HG02884 (cell line): Measurements from ENCODE around the gene HS6ST3.

Source experiments
- ATAC-seq: cut with Tn5 transposase; IDR thresholded peaks from one replicate; pipeline ENCODE4 v1.9.1; 2021; ENCODE audit warnings: mild to moderate bottlenecking, moderate library complexity; ENCODE audit not compliant: unreplicated experiment

Gene HS6ST3

DNA sequence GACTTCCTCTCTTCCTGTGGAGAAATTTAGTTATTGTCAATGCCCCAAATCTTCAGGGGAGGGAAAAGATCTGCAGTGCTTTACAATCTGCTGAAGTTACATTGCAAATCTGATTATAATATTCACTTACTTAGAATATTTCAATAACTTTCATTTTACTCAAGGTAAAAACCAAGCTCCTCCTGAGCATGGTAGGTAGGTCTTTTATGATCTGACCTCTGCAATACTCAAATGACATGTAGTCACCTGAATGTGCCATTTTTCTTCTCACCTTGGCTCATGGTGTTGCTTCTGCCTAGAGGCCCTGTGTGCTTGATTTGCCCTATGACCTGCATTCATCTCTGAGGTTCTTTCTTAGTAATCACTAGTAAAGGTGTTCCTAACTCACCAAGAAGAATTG is 331.4 kb downstream of the HS6ST3 start:
- ATAC-seq: no peak

- ATAC-seq: no peak
Observed at GRCh38 chr13:96422002-96422401, 332.1 kb downstream of the HS6ST3 start.

- no peak for ATAC-seq
Observed at GRCh38 chr13:96426167-96426566, 336.3 kb downstream of the HS6ST3 start.

DNA sequence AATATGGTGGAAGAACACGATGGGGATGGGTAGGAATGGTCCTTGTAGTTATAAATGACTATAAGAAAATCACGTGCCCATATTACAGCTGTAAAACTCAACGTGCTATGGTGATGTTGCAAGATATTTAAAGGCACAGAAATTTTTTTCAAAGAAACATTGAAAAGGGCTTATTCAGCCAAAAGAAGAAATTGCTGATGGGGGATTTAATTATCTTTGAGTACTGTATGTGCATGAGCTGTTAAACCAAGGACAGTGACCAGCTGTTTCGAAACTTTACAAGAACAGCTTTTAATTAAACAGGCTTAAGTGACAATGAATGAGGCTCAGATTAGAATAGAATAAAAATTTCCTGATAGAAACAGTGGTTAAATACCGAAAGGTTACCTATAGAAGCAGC is 339.0 kb downstream of the HS6ST3 start:
- ATAC-seq: no peak

DNA sequence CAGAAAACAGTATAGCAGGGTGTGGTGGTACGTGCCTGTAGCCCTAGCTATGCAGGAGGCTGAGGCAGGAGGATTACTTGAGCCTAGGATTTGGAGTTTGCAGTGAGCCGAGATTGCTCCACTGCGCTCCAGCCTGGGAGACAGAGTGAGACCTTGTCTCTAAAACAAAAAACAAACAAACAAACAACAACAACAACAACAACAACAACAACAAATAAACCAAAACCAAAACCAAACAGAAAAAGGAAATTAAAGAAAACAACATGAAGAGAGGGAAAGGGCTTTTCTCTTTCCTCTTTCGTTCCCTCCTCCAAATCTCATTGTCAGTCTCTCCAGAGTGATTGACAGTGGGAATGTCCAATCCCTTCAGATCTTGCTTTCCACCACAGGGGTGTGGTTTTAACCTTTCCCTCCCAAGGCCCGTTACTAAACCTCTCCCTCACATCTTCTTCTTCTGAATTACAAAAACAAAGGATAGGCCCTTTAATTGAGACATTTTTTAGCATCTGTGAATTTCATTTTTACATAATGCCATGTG is 341.2 kb downstream of the HS6ST3 start:
- ATAC-seq: no peak

GRCh38 chr13:96444676-96445075 is 354.8 kb downstream of the HS6ST3 start:
- ATAC-seq: no peak

- ATAC-seq: no peak
Observed at GRCh38 chr13:96449920-96450319, 360.0 kb downstream of the HS6ST3 start.

GRCh38 chr13:96450326-96451020 is 360.6 kb downstream of the HS6ST3 start:
- ATAC-seq: no peak

DNA sequence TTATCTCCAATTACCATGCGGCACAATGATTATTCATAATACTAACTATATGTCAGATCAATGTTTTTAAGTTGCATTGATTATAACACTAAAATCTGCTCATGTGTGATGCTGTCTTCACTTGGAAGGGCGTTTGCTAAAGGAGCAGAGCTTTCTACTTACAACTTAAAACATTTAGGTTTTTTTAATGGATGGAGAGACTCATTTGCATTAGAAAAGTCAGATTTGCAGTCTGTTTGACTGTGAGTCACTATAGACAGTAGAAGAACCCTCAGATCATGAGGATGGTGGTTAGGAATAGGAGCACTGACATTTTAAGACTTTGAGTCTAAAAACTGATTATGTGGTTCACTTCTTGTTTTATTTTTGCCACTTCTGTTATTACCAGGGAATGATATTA is 364.6 kb downstream of the HS6ST3 start:
- no peak for ATAC-seq

DNA sequence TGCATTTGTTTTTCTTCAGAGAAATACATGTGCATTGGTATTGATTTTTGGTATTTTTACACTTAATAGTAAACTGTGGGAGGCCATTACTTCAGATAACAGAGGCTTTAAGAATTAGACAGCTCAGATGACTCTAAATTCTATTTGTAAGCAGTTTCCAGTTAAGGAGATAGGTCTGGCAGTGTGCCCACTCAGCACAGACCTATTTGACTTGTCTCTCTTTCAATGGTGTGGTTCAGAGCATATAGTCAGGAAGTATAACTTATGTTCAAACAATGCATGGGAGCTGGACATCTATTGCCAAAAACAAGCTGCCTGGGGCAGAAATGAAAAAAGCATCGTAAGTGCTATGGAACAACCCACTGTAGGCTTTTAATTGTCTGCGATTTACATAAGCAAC is 370.7 kb downstream of the HS6ST3 start:
- no peak for ATAC-seq

DNA sequence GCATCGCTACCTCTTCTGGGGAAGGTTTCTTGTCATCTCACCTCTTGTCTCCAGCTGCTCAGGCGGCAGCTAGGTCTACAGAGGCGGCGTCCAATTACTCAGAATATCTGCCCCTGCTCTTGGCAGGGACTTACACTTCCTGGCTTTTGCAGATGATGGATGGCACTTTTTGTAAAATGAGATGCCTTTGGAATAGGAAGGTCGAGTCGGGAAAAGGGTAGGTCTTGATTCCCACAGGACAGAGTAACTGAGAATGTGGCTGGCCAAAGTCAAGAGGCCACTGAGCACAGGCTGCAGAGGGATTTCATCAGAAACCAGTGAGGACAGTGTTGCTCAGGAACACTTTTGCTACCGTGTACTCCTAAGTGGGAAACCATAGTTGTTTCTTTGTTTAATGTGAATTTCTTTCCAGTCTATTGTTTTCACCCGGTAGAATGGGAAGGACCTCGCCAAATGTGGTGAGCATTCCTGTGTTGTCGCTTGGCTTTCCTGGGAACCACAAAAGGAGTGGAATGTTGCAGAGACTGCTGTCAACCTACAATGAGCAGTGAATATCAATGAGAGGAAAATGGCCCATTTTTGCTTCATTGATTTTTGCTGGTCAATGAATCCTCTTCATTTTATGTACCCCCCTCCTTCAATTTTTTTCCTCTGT is 383.7 kb downstream of the HS6ST3 start:
- no peak for ATAC-seq

GRCh38 chr13:96474181-96474557 is 384.3 kb downstream of the HS6ST3 start:
- no peak for ATAC-seq

DNA sequence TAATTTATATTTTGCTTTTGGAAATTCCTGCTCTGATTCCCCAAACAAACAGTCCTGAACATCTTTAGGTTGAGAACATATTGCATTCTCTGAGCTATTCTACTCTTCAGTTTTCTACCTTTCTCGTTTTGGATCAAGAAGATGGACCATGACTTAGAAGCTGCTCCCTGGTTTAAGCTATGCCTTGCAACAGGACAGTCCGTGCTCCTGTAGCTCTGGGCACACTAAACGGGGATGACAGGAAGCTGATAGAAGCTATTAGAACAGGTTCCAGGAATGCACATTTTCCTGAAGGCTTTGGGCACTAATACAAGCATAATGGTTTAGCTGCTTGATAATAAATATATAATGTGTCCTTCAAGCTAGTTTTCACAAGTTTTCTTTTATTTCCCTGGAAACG is 385.2 kb downstream of the HS6ST3 start:
- ATAC-seq: no peak

- ATAC-seq: no peak
Observed at GRCh38 chr13:96481482-96481881, 391.6 kb downstream of the HS6ST3 start.

GRCh38 chr13:96490496-96490989 is 400.6 kb downstream of the HS6ST3 start:
- no peak for ATAC-seq

DNA sequence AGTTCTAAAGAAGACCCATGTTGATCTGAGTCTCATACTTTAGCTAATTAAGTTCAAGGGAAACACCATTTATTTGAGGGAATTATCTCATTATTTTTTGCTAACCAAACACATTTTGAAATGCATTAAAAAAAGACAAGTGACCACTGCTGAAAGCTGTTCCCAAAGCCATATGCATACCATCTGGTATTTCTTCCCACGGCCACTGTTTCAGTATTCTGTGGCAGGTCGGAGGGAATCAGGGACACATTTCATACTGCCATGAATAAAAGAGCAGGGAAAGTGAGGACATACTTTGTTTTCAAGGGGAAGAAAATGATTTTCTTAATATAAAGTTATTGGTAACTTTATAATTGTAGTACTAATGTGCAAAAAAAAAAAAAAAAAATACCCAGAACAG is 401.2 kb downstream of the HS6ST3 start:
- ATAC-seq: no peak

GRCh38 chr13:96492766-96493165 is 402.9 kb downstream of the HS6ST3 start:
- no peak for ATAC-seq

DNA sequence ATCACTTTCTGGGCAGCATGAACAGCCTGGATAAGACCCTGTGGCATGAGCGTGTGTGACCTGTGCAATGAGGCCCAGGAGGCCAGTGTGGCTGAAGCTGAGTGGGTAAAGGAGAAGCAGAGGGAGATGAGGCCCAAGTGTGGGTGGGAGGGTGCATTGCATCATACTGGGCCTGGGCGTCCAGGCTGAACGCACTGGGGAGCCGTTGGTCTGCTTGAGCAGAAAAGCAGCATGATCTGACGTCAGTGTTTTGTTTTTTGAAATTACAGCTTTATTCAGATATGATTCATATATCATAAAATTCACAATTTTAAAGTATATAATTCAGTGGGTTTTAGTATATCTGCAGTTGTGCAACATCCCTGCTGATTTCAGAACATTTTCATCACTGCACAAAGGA is 409.7 kb downstream of the HS6ST3 start:
- no peak for ATAC-seq

- ATAC-seq: no peak
Observed at GRCh38 chr13:96500953-96501352, 411.0 kb downstream of the HS6ST3 start.

DNA sequence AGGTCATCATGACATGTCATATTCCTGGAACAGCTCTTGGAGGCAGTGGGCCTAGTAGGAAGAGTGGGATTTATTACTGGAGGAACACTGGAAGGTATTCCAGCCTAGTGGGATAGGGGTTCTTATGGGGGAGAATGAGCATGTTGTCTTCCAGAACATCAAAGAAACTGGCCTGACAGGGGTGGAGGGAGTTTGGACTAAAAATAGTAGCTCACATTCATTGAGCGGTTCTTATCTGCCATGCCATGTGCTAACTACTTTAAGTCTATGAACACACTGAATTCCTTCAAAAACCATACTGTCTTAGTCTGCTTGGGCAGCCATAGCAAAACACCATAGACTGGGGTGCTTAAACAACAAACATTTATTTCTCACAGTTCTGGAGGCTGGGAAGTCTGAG is 413.6 kb downstream of the HS6ST3 start:
- ATAC-seq: no peak

- ATAC-seq: no peak
Observed at GRCh38 chr13:96511587-96511986, 421.7 kb downstream of the HS6ST3 start.

GRCh38 chr13:96519380-96519779 is 429.5 kb downstream of the HS6ST3 start:
- no peak for ATAC-seq
